GM18498 (cell line): ENCODE measurements around the gene NEDD4L.

ENCODE experiments used
- ATAC-seq: cut with Tn5 transposase; IDR thresholded peaks from one replicate; pipeline ENCODE4 v1.9.1; 2021; ENCODE audit warnings: mild to moderate bottlenecking, moderate library complexity; ENCODE audit not compliant: unreplicated experiment

NEDD4L gene

DNA sequence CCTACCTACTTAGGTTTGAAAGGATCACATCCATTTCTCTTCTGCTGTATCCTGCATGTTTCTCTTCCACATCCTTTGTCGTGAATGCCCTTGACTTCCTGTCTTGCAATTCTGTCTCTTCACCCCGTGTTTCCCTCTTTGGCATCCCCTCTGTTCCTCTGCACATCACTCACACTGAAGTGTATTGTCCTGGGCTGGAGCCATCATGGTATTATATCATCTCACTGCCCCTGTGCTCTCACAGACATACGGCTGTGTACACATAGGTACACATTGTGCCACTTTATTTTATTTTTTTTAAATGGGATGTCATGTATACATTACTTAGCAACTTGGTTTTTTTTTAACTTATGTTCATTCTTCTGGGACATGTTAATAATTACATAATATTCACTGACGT, 293.3 kb downstream of the NEDD4L start:
- ATAC-seq, result no peak

DNA sequence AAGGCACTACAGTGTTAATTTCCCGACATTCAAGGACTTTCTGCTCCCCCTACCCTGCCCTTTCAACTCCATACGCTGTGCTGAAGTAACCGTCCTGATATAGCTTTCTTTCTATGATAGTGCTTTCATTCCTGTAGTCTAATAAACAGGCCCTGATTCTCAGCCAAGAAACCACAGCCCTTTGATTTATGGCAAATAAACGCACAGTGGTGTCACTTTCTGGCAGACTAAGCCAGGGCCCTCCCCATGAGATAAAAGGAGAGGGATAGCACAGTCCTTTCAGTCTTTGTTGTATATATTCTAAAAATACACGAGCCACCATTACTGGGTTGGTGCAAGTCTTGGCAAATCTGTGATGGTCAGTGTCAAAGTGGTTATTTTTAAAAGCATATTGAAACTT, 293.7 kb downstream of the NEDD4L start:
- no peak for ATAC-seq

DNA sequence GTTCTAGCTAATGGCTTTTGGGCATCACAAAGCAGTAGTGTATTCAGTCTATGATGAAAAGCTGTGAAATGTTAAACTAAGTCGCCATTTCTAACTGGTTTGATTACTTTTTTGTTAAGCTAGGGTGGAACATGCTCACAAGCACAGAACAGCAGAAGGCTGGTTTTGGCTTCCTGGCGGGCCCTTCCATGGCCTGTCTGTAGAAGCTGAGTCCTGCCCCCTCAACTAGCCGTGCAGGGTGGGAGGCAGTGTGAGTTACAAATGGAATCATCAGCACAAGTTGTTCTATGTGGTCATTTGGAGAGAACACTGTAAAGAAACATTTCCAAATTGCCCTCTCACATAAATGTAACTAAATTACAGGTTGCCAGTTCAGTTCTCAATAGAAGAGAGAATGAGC, 294.1 kb downstream of the NEDD4L start:
- ATAC-seq, result no peak

DNA sequence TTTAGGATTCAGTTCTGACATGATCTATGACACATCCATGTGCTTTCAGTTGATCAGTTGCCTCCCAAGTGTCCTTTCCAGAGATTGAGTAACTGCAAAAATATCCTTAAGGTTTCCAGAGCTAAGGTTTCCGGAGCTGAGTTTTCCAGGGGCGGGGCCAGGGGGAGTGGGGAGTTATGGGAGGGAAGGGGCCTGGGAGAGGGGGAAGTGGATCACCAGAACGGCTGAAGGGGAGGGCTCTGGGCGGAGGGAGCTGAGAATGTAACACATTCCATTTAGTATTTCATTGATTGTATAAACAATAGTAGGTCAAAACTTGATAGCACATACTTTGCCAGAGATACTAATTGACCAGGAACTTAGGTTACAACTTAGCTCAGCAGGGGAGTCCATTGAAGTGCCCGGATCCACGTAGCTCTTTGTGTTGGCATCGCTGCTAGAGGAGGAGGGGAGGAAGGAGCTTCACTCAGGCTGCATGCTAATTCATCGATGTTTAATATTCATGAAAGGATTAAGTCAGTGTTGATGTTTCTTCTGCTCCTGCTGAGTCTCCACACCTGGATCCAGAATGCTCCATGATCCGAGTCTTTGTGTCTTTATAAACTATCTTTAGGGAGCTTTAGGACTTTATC, 295.1 kb downstream of the NEDD4L start:
- ATAC-seq, result no peak

DNA sequence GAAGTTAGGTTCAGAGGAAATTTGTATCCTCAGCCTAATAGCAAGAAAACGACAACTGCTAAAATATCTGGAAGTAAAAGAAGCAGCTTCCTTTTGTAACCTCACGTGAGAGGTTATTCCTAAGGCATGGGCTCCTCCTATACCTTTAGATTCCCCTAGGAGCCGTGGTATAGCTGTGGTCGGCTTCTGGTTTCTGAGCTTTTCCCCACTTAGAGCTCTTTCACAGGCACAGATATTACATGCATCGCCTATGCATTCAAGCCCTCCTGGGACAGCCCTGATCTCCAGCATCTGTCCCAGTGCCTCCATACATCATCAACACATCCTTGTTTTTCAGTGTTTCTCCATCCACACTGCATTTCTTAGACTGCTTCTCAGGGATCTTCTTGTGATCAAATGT, 295.9 kb downstream of the NEDD4L start:
- ATAC-seq, result no peak

DNA sequence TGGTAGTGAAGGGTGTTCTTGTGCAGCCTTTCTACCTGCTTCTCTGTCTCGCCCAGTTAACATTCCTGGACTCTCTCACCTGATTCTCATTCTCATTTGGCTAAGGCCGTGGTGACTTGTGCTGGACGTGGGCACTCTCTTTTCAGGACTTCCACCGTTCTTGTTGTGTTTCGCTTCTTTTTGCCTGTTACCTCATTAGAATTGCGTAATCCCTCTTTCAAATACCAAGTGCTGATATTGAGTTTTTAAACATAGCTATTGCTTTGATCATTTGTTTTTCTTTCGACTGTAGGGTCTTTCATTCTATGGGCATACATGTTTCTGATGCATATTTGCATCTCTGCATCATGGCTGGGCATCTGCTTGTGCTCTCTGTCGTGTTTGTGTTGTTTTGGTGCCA, 297.9 kb downstream of the NEDD4L start:
- no peak for ATAC-seq

DNA sequence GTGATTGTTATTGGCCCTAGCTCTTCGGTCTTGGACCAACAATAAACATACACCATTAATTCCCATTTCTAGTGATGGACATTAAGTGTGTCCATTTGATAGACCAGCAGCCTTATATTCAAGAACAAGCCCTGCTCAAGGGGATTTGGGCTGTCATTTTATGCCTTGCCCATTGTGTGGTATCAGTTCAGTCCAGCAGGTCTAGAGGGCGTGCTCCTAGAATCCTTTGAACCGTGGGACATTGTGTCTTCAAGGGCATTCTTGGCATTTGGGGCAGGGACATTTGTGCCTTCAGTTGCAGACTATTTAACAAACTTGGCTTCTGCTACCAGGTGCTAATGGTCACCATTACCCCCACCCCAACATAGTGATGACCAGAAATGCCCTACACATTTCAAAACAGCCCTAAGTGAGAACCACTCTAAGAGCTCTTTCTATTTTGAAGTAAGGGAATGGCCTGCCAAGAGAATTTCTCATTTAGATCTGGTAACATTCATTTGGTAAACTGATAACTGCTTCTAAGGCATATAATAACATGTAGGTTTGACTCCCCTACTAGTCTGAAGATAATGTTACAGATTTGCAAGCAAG, 300.1 kb downstream of the NEDD4L start:
- no peak for ATAC-seq

DNA sequence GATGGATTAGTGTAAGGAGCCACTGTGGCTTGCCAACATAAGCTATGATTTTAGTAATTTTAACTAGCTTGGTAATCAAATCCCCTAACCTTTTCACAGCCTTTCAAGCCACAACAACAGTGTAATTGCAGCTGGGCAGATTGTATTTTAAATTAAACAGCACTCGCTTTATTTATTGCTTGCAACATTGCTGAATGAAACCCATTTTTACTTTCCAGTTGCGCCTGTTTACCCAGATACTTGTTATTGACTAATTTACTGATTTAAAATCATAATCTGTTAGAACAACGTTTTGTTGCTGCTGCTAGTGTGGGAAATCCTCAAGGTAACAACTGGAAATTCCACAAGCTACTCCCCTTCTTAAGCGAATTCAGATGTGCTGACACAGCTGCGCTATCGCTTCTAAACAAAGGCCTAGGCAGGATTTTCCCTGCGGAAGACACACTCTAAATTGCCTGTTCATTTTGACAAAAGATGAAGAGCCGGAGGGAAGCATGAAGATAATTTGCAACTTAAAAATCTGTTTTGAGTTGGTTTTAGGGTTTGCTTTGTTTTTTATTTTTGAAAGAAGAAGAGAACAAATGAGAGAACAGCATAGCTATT, 300.9 kb downstream of the NEDD4L start:
- ATAC-seq, result no peak

DNA sequence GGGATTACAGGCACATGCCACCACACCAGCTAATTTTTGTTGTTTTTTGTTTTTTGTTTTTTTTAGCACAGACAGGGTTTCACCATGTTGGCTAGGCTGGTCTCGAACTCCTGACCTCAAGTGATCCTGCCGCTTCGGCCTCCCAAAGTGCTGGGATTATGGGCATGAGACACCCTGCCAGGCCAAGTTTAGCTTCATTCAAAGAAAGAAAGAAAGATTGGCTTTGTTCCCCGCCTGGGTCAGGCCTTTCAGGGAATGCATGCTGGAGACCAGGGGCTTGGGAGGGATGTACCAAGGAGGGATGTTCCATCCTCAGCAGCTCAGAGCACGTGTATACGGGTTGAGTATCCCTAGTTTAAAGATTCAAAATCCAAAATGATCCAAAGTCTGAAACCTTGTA, 301.8 kb downstream of the NEDD4L start:
- no peak for ATAC-seq

DNA sequence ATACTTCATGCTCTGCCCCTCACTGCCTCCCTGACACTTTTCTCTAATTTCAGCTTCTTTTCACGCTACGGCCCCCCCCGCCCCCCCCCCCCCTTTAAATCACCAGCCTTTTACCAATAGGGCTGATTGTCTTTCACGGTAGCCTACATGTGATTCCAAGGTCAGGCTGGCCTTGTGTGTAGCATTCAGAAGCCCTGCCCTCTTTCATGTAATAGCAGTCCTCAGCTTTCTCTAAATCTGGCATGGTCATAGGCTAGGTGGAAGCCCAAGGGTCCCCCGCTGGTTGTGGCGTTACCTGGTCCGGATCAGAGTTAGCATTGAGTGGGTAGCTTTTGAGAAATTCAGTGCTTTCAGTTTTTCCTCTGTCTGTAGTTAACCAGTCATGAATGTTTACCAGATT, 303.1 kb downstream of the NEDD4L start:
- no peak for ATAC-seq

DNA sequence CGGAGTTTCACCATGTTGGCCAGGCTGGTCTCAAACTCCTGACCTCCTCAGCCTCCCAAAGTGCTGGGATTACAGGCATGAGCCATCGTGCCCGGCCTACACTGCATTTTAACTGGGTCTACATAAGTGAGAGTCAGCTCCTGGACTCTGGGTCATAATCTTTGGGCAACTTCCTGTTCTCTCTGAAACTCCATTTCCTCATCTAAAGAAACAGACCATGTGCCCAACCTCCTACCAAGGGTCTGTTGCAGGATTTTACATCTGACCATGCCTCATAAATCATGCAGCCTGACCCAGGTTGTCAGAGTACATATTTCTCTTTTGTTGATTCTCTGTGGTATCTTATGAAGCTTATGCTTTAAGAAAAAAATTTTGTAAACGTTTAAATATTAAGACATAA, 304.5 kb downstream of the NEDD4L start:
- no peak for ATAC-seq

DNA sequence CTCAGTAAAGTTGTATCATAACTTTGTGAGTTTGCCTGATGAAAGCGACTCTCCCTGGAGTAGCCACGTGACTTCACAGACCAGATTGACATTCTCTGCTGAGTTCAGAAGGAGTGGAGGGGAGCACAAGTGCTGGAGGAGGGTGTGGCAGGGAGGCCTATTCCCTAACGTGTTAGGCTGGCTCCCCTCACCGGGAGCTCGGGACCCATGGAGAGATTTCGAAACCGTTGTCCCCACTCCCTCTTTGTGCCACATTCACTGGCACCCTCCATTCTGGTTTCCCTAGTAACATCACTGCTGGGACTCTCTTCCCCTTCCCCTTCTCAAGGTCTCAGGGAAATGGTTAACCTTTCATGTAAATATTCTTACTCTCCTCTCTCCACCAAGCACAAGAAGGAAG, 304.9 kb downstream of the NEDD4L start:
- ATAC-seq, result no peak

DNA sequence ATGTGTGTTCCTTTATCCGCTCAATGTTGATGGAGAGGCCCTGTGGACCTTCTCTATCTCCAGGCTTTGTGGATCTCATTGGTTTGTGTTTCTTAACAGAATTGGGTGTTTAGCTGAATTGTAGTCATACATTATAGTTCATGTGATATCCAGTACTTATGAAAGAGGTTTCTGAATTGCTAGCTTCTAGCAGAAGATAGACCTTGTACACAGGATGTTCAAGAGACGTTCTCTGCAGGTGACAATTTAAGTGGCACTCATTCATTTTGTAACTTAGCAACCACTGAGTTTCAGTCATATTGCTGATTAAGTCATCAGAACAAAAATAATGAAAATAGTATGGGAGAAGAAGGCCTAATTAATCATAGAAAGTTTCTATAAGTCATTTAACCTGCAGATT, 305.6 kb downstream of the NEDD4L start:
- no peak for ATAC-seq

DNA sequence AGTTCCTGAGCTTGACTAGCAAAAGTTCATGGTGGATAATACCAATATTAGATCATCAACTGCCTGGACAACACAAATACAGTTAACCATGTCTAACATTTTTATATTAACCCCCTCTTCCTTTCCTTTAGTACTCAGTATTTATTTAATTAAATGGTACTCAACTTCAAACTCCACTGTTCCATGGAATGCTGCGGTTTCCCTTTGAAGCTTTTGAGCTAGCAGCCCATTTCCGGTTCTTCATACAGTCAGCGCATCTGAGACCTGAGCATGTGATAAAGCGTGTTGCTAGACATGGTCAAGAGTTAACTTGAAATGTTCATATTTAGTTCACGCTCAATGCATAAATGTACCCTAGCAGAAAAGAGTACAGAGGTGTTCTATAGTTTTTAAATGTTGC, 306.5 kb downstream of the NEDD4L start:
- ATAC-seq, result no peak

DNA sequence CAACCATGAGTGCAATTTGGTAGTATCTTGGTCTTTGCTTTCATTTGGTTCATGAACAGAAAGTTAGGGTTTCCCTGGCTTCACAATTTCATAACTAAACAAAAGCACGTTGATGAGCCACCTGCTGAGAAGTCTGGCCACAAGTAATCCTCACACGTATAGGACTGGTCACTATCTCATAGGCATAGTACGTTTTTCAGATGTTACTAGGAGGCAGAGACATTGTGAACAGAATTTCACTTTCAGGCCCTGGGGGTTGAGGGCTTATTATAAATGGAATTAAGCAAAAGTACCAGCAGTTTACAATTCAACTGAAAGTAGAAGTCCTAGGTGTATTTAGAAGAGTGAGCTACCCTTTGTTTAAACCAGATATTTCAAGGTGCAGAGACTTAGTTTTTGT, 307.8 kb downstream of the NEDD4L start:
- ATAC-seq, result peak; percentile 65

DNA sequence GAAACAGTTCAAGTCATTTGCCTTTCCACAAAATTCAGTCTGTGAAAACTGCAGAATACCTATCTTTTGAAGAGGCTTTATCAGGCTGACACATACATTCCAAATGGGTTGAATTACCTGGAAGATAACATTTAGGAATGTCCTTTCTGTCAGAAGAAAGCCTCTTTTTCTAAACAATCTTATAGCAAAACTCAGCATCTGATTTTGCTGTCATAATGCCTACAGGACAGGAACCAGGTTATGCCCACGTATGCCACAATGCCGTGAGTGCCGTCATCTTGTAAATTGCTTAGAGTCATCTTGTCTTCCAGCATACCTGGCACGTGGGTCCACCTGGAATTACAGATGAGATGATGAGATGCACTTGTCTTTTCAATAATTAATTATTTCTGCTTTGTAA, 309.6 kb downstream of the NEDD4L start:
- no peak for ATAC-seq

DNA sequence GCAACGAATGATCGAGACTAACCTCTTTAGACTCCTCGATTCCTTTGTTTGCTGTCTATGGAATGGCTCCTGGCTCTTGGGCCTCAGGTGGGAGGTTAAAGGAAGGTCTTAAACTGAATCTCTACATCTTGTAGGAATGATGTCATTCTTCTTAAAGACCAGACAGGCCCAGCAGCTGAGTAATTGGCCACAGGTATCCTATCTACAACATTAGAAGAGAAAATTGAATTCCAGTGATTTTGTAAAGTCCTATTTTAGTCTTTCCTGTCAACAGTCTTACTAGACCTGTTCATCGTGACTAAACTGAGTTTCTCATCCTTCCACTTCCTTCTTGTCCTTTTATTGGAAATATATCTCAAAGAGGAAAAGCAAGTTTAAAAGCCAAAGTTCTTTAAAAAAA, 310.0 kb downstream of the NEDD4L start:
- no peak for ATAC-seq

DNA sequence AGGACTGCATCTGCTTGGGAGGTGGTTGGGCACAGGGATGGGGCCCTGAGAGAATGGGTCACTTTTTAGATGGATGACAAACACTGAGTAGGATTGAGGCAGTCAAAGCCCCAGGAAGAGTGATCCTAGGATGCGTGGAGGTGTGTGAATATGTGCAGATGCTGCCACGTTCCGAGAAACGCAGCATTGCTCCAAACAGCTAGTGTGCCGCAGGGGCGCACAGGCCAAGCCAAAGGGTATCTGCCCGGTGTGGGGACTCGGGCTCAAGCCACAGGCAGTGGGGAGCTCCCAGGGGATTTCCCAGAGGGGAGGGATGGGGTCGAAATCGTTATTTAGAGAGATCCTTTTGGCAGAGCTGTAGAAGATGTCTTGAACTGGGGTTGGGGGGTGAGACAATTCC, 310.8 kb downstream of the NEDD4L start:
- ATAC-seq, result no peak

DNA sequence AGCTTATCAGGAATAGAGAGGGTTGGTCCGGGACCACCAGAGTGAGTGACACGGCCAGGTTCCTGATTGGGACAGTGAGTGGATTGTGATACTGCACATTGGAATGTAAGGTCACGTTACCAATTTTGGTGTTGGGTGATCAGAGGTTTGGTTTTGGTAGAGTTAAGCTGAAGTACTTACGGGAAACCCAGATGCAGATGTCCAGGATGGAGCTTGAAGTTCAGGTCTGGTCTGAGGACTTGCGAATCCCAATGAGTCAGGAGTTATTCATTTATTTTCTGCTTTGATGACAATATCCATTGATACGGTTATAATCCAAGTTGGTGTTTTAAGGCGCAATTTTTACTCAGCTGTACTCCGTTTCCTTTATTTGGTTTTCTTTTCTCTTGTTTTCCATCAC, 311.2 kb downstream of the NEDD4L start:
- no peak for ATAC-seq

DNA sequence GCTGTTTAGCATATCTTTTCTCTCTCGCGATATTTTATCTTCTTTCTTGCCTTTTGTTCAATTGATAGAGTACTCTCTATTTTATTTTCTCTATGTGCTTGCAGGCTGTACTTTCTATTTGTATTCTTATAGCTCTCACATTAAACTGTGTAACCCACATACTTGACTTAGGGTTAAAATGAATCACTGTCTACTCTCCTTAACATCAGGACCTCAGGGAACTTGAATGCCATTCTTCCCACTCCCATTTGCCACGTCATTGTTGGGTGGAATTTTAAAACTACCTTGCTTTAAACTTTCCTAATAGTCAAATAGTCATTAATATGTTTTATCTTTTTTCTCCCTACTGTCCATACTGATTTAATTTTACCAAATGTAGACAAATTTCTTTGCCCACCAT, 315.2 kb downstream of the NEDD4L start:
- ATAC-seq, result no peak

DNA sequence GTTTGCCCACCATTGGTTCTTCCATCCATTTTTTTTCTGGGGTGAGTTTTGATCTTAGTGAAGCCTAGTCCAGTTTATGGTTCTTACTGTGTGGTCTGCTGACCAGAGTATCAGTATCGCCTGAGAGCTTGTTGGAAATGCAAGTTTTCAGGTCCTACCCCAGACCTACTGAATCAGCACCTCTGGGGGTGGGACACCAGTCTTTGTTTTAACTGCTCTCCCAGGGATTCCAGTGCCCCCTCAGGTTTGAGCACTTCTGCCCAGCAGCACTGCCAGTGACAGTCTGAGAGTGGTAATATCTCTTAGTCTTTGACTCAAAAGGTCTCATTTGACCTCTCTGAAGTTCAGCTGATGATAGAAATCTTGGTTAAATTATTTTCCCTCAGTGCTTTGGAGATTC, 315.6 kb downstream of the NEDD4L start:
- ATAC-seq, result no peak

DNA sequence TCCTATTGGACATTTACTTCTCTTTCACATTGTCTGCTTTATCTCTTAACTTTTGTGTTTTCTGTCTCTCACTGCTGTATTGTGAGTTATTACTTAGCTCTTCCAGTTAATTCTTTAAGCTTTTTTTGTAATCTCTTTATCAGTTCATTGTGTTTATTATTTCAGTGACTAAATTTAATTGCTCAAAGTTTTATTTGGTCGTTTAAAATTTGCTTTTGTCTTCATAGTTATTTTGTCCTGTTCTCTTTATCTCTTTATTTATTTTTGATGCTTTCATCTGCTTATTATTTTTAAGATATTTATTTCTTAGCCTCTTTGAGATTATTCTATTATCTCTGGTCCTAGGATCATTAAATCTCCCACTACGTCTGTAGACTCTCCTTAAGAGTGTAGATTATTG, 316.3 kb downstream of the NEDD4L start:
- no peak for ATAC-seq

DNA sequence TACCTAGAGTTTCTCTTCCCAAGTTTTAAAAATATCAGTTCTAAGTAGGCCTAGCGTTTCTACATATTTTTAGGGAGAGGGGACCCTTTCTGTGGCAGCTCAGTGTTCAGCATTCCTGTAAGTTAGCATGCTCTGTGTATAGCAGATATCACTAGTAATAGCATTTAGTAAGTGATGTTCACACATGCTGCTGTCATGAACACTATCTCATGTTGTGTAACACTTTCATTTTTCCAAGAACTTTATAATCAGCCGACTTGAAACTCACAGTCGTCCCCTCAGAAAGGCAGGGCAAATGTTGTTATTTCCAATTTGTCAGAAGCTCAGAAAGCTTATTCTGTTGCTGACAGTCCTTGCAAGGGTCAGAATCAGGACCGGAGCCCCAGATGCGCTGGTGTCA, 317.2 kb downstream of the NEDD4L start:
- ATAC-seq, result no peak
